ENCODE data around the gene RAPSN. TPM values are rescaled to one million over a fixed set of nuclear protein-coding genes. Genes with fewer than 3 reads are reported as not detected.

Gene RAPSN
- total and polyA plus RNA-seq, 2 donors (not counting 3 experiments of a cell fraction or from before 2014, with no cell fraction given) = 0.18 to 1.6 TPM

- Histone ChIP-seq H3K27ac (ENCODE audit: insufficient read depth, low read depth, low read length) (peak overlapping the region; percentile 9), H3K4me2 (ENCODE audit: insufficient read depth, low read length) (peak overlapping the region; percentile 50), H3K36me3 (ENCODE audit: control insufficient read depth in 2 of 2, extremely low read depth in 1 of 2, insufficient read depth in 2 of 2, low read length in 2 of 2) (peaks cover 27 to 33% of the 10 kb centered on the region in 2 experiments), H3K79me2 (ENCODE audit: control insufficient read depth, insufficient read depth, low read length) (peaks cover 3% of the 10 kb centered on the region), H3K4me3 (replicated peaks in 1 of 3; ENCODE audit: insufficient read depth in 1 of 3, low read depth in 1 of 3, low read length in 3 of 3) (no peak overlapping the region), H3K4me1 (ENCODE audit: control insufficient read depth, extremely low read depth, insufficient read depth, low read length) (peaks cover 23% of the 10 kb centered on the region), H4K20me1 (replicated peaks; ENCODE audit: control insufficient read depth, extremely low read depth, insufficient read depth, low read length) (no peaks in the 10 kb centered on the region), H3K9me1 (replicated peaks; ENCODE audit: control insufficient read depth, extremely low read depth, insufficient read depth, low read length) (no peaks in the 10 kb centered on the region), H2AFZ (ENCODE audit: low read depth, low read length) (no peak overlapping the region), H3K27me3 (ENCODE audit: control insufficient read depth in 2 of 2, insufficient read depth in 2 of 2, low read length in 2 of 2) (no peaks in the 10 kb centered on the region), H3K9me3 (replicated peaks; ENCODE audit: control insufficient read depth, insufficient read depth, low read length) (no peaks in the 10 kb centered on the region), H3K9ac (replicated peaks; ENCODE audit: extremely low read depth, insufficient read depth, low read length) (no peak overlapping the region)
- TF ChIP-seq POLR2AphosphoS5 (IDR thresholded peaks at IDR 0.05; ENCODE audit: insufficient read depth, low read depth, low read length) (no peak), JUN (IDR thresholded peaks at IDR 0.05; ENCODE audit: borderline replicate concordance, insufficient read depth, insufficient read length, low read depth) (peak; percentile 35), CTCF (IDR thresholded peaks at IDR 0.05; ENCODE audit: extremely low read depth in 1 of 2, insufficient read depth in 1 of 2, low read depth in 1 of 2, low read length in 2 of 2) (no peak), EZH2 (IDR thresholded peaks at IDR 0.05; ENCODE audit: borderline replicate concordance, low read depth, low read length, severe bottlenecking) (no peak), FOS (IDR thresholded peaks at IDR 0.05; ENCODE audit: borderline replicate concordance, insufficient read depth, low read length) (peak; percentile 85), GATA2 (IDR thresholded peaks at IDR 0.05; ENCODE audit: insufficient read depth, insufficient read length, low read depth, low read length) (peak; percentile 100), POLR2A (IDR thresholded peaks at IDR 0.05; ENCODE audit: low read depth, low read length) (no peak)
- DNase-seq (ENCODE audit: low read depth, low spot score) (peak; percentile 67), FAIRE-seq (peak; percentile 92)
- ChIA-PET POLR2A (no interaction called here), CTCF (no interaction called here)
- dilution Hi-C loops (cut with MboI; ENCODE audit: extremely low pct_ligation_motif_present, low sequenced_read_pairs) (no loop called here), intact Hi-C loops (cut with micrococcal nuclease) (no loop called here)
- no TSS peak for BruUV-seq (replicated peaks)
These were observed 28.4 kb upstream of the RAPSN start for GRCh38 chr11:47477323-47477722.

Data from endothelial cell of umbilical vein (primary cell).